Measurements from ENCODE around the gene ATP5F1A. TPM values are rescaled to one million over a fixed set of nuclear protein-coding genes. Genes with fewer than 3 reads are reported as not detected.

The ATP5F1A gene
- total RNA-seq, 1 experiment from 2014 or later, result 349 TPM

DNA sequence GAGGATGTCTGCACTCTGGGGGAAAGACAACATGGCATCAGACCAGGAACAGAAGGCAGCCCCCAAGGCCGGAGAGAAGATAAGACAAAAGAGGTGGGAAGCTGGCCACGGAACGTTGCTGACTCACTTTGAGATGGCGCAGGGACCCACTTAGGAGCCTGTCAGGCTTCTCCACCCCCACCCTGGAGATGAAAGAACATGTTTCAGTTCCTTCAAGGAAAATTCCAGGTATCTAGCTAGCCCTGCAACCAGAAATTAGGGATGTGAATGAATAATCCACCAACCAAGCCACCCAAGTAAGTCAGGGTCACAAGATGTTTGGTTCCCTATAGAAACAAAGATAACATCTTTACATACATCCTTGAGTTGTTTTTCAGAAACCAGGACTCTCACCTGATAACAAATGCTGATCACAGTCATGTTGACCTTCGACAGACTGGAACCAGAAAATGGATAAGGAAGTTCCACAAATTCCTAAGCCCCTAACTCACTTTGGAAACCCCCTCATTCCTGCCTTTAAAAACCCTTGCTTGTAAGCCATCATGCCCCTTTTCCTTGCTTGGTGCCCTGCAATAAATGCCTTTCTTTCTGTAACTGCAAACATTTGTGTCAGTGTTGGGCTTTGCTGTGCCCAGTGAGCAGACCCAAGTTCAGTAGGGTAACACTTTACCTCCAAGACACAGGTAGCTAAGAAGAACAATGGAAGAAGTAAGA lies 57.9 kb downstream of the ATP5F1A start:
- TF ChIP-seq, protein P1, sequence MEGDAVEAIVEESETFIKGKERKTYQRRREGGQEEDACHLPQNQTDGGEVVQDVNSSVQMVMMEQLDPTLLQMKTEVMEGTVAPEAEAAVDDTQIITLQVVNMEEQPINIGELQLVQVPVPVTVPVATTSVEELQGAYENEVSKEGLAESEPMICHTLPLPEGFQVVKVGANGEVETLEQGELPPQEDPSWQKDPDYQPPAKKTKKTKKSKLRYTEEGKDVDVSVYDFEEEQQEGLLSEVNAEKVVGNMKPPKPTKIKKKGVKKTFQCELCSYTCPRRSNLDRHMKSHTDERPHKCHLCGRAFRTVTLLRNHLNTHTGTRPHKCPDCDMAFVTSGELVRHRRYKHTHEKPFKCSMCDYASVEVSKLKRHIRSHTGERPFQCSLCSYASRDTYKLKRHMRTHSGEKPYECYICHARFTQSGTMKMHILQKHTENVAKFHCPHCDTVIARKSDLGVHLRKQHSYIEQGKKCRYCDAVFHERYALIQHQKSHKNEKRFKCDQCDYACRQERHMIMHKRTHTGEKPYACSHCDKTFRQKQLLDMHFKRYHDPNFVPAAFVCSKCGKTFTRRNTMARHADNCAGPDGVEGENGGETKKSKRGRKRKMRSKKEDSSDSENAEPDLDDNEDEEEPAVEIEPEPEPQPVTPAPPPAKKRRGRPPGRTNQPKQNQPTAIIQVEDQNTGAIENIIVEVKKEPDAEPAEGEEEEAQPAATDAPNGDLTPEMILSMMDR (IDR thresholded peaks at IDR 0.05; ENCODE audit: insufficient read depth in 1 of 2, low read depth in 1 of 2, low read length in 1 of 2, severe bottlenecking in 1 of 2, unreplicated experiment in 1 of 2), result no peak
- intact Hi-C loops (cut with micrococcal nuclease; ENCODE audit: unreplicated experiment), result no loop called here
- no peaks in the 10 kb centered on the region for H3K27me3 Mint-ChIP-seq (ENCODE audit: insufficient read depth, unreplicated experiment)
- DNase-seq, result no peak
- H3K4me1 Mint-ChIP-seq (ENCODE audit: low read depth, unreplicated experiment), result peaks cover 6% of the 10 kb centered on the region
- Histone ChIP-seq H3K27me3 (replicated peaks; ENCODE audit: control insufficient read depth, insufficient read depth, low read length) (no peaks in the 10 kb centered on the region), H3K36me3 (ENCODE audit: control insufficient read depth, insufficient read depth, low read length) (no peaks in the 10 kb centered on the region), H3K9me3 (no peaks in the 10 kb centered on the region), H3K4me1 (no peaks in the 10 kb centered on the region), H3K4me3 (ENCODE audit: low read depth, low read length) (no peak overlapping the region)
- no TSS peak for BruUV-seq (replicated peaks)
- CTCF ChIA-PET, result interaction anchor here (1.3 kb wide), 1 partner anchor 34 kb away, joined by 5 read pairs; no protein-coding TSS in a partner anchor
- no peak overlapping the region for H3K4me3 Mint-ChIP-seq (ENCODE audit: unreplicated experiment)
- H3K36me3 Mint-ChIP-seq (ENCODE audit: insufficient read depth, unreplicated experiment), result peaks cover 7% of the 10 kb centered on the region
- H3K9me3 Mint-ChIP-seq (ENCODE audit: unreplicated experiment), result no peaks in the 10 kb centered on the region
- POLR2A ChIA-PET, result no interaction called here
- H3K27ac Mint-ChIP-seq (ENCODE audit: unreplicated experiment), result peak overlapping the region; percentile 45

DNA sequence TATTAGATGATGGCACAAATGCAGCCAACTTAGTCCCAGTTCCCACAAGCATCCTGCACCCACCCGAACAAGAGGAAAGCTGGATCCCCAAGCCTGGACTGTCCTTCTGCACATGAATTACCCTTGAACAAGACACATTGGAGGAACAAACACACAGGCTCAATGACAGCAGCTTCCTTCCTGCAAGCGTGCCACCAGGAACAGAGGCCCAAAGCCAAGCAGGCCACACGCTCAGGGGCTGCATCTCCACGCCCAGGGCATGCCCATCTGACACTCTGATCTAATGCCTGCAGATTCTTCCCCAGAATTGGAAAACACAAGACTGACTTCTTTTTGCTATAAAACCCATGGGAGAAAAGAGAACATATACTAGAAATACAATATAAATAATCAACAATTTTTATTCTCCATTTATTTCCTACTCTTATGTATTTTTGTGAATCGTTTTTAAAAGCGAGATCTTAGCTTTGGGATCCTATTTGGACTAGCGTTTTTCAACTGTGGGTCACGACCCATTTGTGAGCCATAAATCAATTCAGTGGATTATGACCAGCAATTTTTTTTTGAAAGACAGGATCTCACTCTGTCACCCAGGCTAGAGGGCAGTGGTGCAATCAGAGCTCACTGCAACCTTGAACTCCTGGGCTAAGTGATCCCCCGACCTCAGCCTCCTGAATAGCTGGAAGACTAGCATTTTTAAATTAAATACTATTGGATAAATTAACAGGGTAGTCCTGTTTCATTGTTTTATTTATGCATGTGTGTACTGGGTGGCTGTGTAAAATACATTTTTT lies 60.4 kb downstream of the ATP5F1A start:
- CTCF ChIA-PET, result no interaction called here
- TF ChIP-seq, protein P1 (IDR thresholded peaks at IDR 0.05; ENCODE audit: insufficient read depth in 1 of 2, low read depth in 1 of 2, low read length in 1 of 2, severe bottlenecking in 1 of 2, unreplicated experiment in 1 of 2), result no peak
- H3K4me1 ChIP-seq, result no peaks in the 10 kb centered on the region
- no peak overlapping the region for H3K4me3 ChIP-seq (ENCODE audit: low read depth, low read length)
- no peak overlapping the region for H3K4me3 Mint-ChIP-seq (ENCODE audit: unreplicated experiment)
- no TSS peak for BruUV-seq (replicated peaks)
- no peak overlapping the region for H3K27ac Mint-ChIP-seq (ENCODE audit: unreplicated experiment)
- no peaks in the 10 kb centered on the region for H3K27me3 Mint-ChIP-seq (ENCODE audit: insufficient read depth, unreplicated experiment)
- H3K9me3 Mint-ChIP-seq (ENCODE audit: unreplicated experiment), result no peaks in the 10 kb centered on the region
- peaks cover 6% of the 10 kb centered on the region for H3K4me1 Mint-ChIP-seq (ENCODE audit: low read depth, unreplicated experiment)
- peaks cover 7% of the 10 kb centered on the region for H3K36me3 Mint-ChIP-seq (ENCODE audit: insufficient read depth, unreplicated experiment)
- no peaks in the 10 kb centered on the region for H3K36me3 ChIP-seq (ENCODE audit: control insufficient read depth, insufficient read depth, low read length)
- H3K27me3 ChIP-seq (replicated peaks; ENCODE audit: control insufficient read depth, insufficient read depth, low read length), result no peaks in the 10 kb centered on the region
- H3K9me3 ChIP-seq, result no peaks in the 10 kb centered on the region
- DNase-seq, result no peak
- intact Hi-C loops (cut with micrococcal nuclease; ENCODE audit: unreplicated experiment), result no loop called here
- POLR2A ChIA-PET, result no interaction called here

DNA sequence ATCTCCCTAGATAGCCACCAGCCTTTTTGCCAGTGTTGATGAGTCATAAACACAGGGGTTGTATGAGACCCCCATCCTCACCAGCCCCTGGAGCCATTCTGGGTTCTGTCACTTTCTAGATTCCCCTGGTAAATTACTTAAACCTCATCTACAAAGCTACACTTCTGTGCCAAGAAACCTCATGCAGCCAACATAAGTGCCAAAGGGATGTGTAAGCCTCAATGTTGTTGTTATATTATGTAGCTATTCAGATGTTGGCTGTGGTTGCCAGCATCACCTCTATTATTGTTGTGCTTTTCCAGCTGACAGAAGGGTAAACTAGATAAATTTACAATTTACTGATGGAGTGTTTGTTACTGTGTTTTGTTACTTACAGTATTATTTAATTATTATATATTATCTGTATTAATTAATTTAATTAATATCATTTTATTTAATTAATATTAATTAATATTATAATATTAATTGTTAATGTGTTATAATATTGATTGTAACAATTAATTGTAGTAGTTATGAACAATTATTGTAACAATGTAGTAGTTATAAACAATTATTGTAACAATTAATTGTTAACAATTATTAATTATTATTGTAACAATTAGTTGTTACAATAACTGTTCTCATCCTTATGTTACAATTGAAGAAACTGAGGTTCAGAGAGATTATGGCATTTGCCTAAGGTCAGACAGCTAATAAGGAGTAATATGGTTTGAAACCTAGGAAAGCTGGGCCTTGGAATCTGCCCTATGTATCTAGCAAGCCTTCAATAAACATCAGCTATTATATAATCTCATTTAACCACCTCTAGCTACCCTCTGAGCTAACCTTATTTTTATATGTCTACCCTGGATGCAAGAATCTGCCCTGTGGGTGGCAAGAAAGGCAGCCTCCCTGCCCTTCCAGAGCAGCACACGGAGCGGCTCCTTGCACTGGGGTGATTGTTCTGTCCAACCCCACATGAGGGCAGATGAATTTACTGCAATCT lies 62.1 kb downstream of the ATP5F1A start:
- peaks cover 6% of the 10 kb centered on the region for H3K4me1 Mint-ChIP-seq (ENCODE audit: low read depth, unreplicated experiment)
- intact Hi-C loops (cut with micrococcal nuclease; ENCODE audit: unreplicated experiment), result no loop called here
- H3K4me3 Mint-ChIP-seq (ENCODE audit: unreplicated experiment), result no peak overlapping the region
- TF ChIP-seq, protein P1 (IDR thresholded peaks at IDR 0.05; ENCODE audit: insufficient read depth in 1 of 2, low read depth in 1 of 2, low read length in 1 of 2, severe bottlenecking in 1 of 2, unreplicated experiment in 1 of 2), result no peak
- no peak overlapping the region for H3K27ac Mint-ChIP-seq (ENCODE audit: unreplicated experiment)
- no peak for DNase-seq
- no TSS peak for BruUV-seq (replicated peaks)
- Histone ChIP-seq H3K4me1 (no peaks in the 10 kb centered on the region), H3K4me3 (ENCODE audit: low read depth, low read length) (no peak overlapping the region), H3K36me3 (ENCODE audit: control insufficient read depth, insufficient read depth, low read length) (no peaks in the 10 kb centered on the region), H3K27me3 (replicated peaks; ENCODE audit: control insufficient read depth, insufficient read depth, low read length) (no peaks in the 10 kb centered on the region), H3K9me3 (no peaks in the 10 kb centered on the region)
- ChIA-PET CTCF (no interaction called here), POLR2A (no interaction called here)
- H3K9me3 Mint-ChIP-seq (ENCODE audit: unreplicated experiment), result no peaks in the 10 kb centered on the region
- no peaks in the 10 kb centered on the region for H3K27me3 Mint-ChIP-seq (ENCODE audit: insufficient read depth, unreplicated experiment)
- peaks cover 7% of the 10 kb centered on the region for H3K36me3 Mint-ChIP-seq (ENCODE audit: insufficient read depth, unreplicated experiment)
